ENCODE measurements around the gene SCG5. TPM values are rescaled to one million over a fixed set of nuclear protein-coding genes. Genes with fewer than 3 reads are reported as not detected.

The SCG5 gene
- total RNA-seq, 2 donors from 2014 or later: 10.9 to 17.2 TPM

DNA sequence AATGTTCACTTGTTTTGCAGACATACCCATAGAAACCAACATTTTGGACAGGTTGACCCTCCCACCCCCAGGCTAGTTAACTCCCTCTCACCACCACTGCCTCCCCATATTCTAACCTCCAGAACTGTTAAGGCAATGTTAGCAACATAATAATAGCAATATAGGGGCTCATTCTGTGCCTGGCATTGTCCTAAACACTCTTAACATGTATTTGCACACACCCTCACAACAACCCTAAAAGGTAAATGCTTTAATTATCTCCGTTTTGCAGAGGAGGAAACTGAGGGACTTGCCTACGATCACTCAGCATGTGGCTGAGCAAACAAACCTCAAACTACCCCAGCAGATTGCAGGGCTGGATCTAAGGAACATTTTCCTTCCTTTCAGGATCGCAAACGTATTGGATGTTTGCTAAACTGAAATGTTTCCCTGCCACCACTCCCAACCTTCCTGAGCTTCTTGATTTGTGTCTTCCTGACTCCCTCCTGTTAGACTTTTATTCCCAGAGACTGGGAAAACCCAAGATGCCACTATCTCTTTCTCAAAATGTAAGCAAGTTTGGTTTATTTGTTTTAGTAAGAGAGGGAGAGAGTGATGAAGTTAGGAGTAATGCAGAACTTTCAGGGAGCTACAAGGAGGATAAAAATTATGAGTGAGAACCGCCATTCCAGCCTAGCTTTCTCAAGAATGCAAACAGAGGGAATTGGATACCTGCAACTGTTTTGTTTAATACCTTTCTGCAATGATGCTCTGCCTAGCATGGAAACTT is 1.3 kb downstream of the SCG5 start:
- no peak overlapping the region for H3K9ac ChIP-seq (ENCODE audit: extremely low read depth, low read length, poor library complexity, severe bottlenecking)
- no peaks in the 10 kb centered on the region for H3K27me3 ChIP-seq (ENCODE audit: control insufficient read depth, insufficient read depth, low read length, poor library complexity, severe bottlenecking)
- Mint-ChIP-seq H3K4me1 (peaks cover 19% of the 10 kb centered on the region), H3K27ac (peak overlapping the region; percentile 69), H3K9me3 (no peaks in the 10 kb centered on the region), H3K27me3 (ENCODE audit: insufficient read depth) (no peaks in the 10 kb centered on the region), H3K4me3 (peak overlapping the region; percentile 66), H3K36me3 (ENCODE audit: low read depth) (peaks cover 7% of the 10 kb centered on the region)
- H3K27ac ChIP-seq (ENCODE audit: low read depth, low read length): no peak overlapping the region
- peak; percentile 39 for DNase-seq
- peaks cover 24% of the 10 kb centered on the region for H3K36me3 ChIP-seq (ENCODE audit: control insufficient read depth, insufficient read depth, low read length)
- H3K9me3 ChIP-seq (ENCODE audit: control insufficient read depth, low read length): no peaks in the 10 kb centered on the region
- H3K4me1 ChIP-seq (ENCODE audit: control insufficient read depth, insufficient read depth, low read length): peaks cover 9% of the 10 kb centered on the region
- 47 to 83% methylated on average over 3 to 5 of the region's 5 CpGs for WGBS, 2 experiments (ENCODE audit: insufficient coverage in 1 of 2, insufficient read length in 1 of 2)
- no peak overlapping the region for H3K4me3 ChIP-seq (ENCODE audit: low read length)
- TF ChIP-seq, protein P1, sequence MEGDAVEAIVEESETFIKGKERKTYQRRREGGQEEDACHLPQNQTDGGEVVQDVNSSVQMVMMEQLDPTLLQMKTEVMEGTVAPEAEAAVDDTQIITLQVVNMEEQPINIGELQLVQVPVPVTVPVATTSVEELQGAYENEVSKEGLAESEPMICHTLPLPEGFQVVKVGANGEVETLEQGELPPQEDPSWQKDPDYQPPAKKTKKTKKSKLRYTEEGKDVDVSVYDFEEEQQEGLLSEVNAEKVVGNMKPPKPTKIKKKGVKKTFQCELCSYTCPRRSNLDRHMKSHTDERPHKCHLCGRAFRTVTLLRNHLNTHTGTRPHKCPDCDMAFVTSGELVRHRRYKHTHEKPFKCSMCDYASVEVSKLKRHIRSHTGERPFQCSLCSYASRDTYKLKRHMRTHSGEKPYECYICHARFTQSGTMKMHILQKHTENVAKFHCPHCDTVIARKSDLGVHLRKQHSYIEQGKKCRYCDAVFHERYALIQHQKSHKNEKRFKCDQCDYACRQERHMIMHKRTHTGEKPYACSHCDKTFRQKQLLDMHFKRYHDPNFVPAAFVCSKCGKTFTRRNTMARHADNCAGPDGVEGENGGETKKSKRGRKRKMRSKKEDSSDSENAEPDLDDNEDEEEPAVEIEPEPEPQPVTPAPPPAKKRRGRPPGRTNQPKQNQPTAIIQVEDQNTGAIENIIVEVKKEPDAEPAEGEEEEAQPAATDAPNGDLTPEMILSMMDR (conservative IDR thresholded peaks at IDR 0.05): no peak

DNA sequence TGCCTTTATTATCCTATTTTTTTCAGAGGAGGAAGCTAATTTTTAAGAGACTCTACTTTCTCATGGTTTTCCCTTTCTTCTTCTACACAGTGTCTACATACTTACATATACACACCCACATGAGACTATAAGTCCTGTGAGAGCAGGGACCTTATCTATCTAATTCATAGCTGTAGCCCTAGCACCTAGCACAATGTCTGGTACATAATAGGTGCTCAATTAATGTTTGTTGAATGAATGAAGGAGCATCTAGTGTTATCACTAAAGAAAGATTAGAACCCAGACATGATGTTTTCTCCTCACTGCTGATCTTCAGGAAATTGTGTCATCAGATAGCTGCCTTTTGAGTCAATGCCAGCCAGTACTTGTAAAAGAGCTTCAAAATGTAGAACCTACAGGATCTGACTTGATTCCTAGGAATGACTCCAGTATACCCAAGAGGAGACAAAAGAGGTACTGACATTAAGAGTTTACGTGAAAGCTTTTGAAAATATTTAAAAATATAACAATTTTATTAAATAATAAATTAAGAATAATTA is 2.5 kb downstream of the SCG5 start:
- WGBS, 2 experiments (ENCODE audit: insufficient coverage in 1 of 2, insufficient read length in 1 of 2): no CpG with 5 or more reads among the region's 1 CpG
- Mint-ChIP-seq H3K4me1 (peaks cover 19% of the 10 kb centered on the region), H3K4me3 (no peak overlapping the region), H3K27me3 (ENCODE audit: insufficient read depth) (no peaks in the 10 kb centered on the region), H3K27ac (no peak overlapping the region), H3K9me3 (no peaks in the 10 kb centered on the region), H3K36me3 (ENCODE audit: low read depth) (peaks cover 3% of the 10 kb centered on the region)
- H3K9me3 ChIP-seq (ENCODE audit: control insufficient read depth, low read length): no peaks in the 10 kb centered on the region
- peaks cover 9% of the 10 kb centered on the region for H3K4me1 ChIP-seq (ENCODE audit: control insufficient read depth, insufficient read depth, low read length)
- H3K27me3 ChIP-seq (ENCODE audit: control insufficient read depth, insufficient read depth, low read length, poor library complexity, severe bottlenecking): no peaks in the 10 kb centered on the region
- TF ChIP-seq, protein P1 (conservative IDR thresholded peaks at IDR 0.05): no peak
- DNase-seq: no peak
- H3K9ac ChIP-seq (ENCODE audit: extremely low read depth, low read length, poor library complexity, severe bottlenecking): no peak overlapping the region
- H3K4me3 ChIP-seq (ENCODE audit: low read length): no peak overlapping the region
- H3K27ac ChIP-seq (ENCODE audit: low read depth, low read length): no peak overlapping the region
- H3K36me3 ChIP-seq (ENCODE audit: control insufficient read depth, insufficient read depth, low read length): peaks cover 14% of the 10 kb centered on the region

DNA sequence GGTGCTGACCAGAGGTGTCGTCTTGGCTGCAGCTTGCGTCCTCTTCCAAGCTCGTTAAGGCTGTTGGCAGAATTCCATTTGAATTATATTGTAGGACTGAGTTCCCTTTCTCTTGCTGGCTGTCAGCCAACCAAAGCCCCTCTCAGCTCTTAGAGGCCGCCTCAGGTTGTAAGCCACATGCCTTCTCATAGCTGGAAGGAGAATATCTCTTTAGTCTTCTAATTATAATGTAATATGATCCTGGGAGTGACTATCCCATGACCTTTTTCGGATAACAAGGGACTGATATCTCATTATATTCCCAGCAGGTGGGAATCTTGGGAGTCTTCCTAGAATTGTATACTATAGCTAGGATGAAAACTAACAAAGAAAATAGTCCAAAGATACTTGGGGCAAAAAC is 4.8 kb downstream of the SCG5 start:
- 89 to 94% methylated on average over 3 to 4 of the region's 5 CpGs for WGBS, 2 experiments (ENCODE audit: insufficient coverage in 1 of 2, insufficient read length in 1 of 2)
- Mint-ChIP-seq H3K36me3 (ENCODE audit: low read depth) (no peaks in the 10 kb centered on the region), H3K9me3 (no peaks in the 10 kb centered on the region), H3K4me3 (no peak overlapping the region), H3K4me1 (peaks cover 21% of the 10 kb centered on the region), H3K27me3 (ENCODE audit: insufficient read depth) (no peaks in the 10 kb centered on the region), H3K27ac (no peak overlapping the region)
- Histone ChIP-seq H3K4me1 (ENCODE audit: control insufficient read depth, insufficient read depth, low read length) (peaks cover 9% of the 10 kb centered on the region), H3K9ac (ENCODE audit: extremely low read depth, low read length, poor library complexity, severe bottlenecking) (no peak overlapping the region), H3K9me3 (ENCODE audit: control insufficient read depth, low read length) (no peaks in the 10 kb centered on the region), H3K27ac (ENCODE audit: low read depth, low read length) (no peak overlapping the region), H3K27me3 (ENCODE audit: control insufficient read depth, insufficient read depth, low read length, poor library complexity, severe bottlenecking) (no peaks in the 10 kb centered on the region), H3K36me3 (ENCODE audit: control insufficient read depth, insufficient read depth, low read length) (no peaks in the 10 kb centered on the region), H3K4me3 (ENCODE audit: low read length) (no peak overlapping the region)
- no peak for DNase-seq
- TF ChIP-seq, protein P1 (conservative IDR thresholded peaks at IDR 0.05): no peak
